Stimulated activated CD4-positive, alpha-beta T cell treated with anti-CD3 and anti-CD28 coated beads, Interleukin-15, amount 100 ng/mL, for 48 hours (primary cell): Measurements from ENCODE around the gene BCHE.

ENCODE experiments used
- DNase-seq, 2 donors: peaks; one replicate each; pipeline ENCODE4 v3.0.0-alpha.2; 2020; ENCODE audit warnings: low read depth in 2 of 2

Gene BCHE

DNA sequence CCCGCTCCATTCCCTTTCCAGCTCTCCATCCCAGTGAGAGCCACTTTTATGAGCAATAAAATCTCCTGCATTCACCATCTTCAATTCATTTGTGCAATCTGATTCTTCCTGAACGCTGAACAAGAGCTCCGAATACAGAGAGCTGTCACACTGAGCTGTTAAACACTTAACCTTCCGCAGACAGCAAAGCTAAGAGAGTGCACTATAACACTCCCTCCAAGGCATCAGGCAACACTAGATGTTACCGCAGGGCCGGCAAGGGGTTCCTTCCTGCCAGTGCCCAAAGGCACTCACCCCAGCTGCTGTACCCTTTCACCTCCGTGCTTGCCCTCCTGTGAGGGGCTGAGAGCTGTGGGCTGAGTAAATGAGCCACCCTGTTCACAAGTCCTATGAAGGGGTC is 85.6 kb downstream of the BCHE start:
- DNase-seq, result no peak

DNA sequence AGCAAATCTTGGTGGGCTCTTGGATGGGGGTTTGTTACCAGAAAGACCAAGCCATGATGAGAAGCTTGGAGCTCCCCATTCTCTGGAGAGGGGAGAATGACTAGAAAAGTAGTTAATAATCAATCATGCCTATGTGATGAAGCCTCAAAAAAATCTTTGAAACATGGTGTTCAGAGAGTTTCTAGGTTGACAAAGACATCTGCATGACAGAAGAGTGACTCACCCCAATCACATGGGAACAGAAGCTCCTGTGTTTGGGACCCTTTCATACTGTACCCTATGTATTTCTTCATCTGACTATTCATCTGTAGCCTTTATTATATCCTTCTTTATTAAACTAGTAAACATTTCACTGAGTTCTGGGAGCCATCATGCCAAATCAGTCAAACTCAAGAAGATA is 87.4 kb downstream of the BCHE start:
- DNase-seq, result no peak

DNA sequence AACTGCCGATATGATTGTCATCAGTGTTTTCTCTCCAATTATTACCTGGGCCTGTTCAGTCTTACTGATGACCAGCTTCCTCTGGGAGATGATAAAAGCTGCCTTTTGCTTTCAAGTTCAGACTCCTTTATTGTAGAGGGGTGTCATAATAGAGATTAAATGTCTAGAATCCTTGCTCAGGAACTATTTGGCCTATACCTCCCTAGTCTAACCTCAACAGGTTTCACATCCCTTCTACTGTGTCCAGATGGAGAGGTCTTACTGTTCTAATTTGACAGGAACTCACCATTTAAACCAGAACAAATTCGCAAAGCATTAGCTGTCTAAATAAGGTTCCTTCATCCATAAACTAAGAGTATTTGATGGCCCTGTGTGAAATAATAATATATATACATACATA is 88.0 kb downstream of the BCHE start:
- DNase-seq, result no peak

DNA sequence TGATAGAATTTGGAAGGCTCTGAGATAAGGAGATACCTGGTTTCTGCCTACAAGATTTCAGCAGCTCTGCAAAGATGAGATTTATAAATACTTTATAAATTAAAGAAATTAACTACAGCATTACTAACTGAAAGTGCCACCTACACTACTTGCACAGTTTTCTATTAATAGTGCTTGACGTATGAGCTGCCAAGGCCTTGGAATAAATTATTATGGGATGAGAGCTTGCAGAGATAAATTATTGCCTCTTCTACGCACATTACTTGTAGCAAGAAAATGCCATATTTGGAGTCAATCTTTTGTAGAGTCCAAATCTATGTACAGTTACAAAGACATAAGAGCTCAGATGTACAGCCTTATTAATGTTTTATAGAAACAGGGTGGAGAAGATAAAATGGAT is 89.1 kb downstream of the BCHE start:
- DNase-seq, result no peak

DNA sequence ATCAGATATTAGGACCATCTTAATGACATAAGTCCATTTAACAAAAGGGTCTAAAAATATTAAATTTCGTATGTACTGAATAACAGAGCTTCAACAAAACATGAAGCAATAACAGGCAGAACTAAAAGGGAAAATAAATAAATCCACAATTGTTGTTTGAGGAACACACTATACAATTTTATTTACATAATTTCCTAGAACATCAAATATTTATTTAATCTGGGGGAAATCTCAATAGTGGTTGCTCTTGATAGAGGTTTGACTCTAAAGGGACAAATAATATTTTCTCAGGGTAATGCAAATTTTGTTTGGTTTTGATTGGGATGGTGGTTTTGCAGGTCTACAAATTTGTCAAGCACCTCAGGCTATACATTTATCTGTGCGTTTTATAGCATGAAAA is 90.3 kb downstream of the BCHE start:
- no peak for DNase-seq

DNA sequence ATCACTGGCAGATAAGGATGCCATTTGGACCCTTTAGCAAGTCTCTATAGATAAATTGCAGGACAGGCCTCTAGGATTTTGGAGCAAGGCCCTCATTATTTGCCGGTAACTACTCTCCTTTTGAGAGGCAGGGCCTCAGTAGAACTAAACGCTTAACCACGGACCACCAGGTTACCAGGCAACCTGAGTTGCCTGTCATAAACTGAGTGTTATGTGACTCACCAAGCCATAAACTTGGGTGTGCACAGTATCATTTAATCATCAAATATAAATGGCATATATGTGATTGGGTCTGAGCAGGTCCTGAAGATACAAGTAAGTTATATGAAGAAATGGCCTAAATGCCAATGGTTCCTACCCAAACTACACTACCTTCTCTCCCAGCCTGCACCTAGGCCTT is 93.2 kb downstream of the BCHE start:
- no peak for DNase-seq

DNA sequence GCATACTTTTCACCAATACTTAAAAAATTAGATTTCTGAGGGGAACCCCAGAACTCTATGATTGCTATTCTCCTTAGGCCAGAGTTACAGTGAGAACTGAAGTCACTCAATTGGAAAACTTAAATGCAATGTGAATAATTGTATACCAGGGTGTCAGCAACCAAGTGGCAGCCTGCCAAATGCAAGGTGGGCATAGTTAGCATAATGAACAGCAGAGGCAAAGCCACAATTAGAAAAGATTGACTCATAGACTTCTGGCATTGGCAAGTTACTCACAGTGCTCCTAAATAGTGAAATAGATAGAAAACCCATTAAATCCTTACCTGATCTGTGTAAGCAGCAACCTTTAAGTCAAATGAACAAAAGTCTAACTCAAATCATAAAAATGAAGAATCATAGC is 94.9 kb downstream of the BCHE start:
- DNase-seq, result no peak

DNA sequence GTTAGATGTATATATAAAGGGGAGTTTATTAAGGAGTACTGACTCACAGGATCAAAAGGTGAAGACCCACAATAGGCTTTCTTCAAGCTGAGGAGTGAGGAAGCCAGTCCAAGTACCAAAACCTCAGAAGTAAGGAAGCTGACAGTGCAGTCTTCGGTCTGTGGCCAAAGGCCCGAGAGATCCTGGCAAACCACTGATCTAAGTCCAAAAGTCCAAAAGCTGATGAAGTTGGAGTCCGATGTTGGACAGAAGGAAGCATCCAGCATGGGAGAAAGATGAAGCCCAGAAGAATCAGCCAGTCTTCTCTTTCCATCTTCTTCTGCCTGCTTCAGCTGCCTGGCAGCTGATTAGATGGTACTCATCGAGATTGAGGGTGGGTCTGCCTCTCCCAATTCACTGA is 107.5 kb downstream of the BCHE start:
- DNase-seq, result no peak

DNA sequence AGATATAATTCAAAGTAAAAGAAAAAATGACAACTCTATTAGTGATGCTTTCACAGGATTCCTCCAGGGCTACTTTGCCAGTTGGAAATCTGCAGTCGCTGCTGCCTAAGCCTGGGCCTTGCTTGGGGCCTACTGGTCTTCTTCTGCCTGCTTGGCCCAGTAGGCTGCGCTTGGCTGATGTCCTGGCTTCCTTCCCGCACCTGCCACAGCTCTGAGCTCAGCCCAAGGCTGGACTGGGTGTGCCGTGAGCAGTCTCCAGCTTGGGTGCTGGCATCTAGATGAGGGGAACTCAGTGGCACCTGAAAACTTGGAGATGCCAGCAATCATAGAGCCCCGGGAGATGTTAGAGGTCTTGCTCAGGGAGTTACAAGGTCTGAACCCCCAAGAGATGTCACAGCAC is 108.3 kb downstream of the BCHE start:
- DNase-seq, result no peak

DNA sequence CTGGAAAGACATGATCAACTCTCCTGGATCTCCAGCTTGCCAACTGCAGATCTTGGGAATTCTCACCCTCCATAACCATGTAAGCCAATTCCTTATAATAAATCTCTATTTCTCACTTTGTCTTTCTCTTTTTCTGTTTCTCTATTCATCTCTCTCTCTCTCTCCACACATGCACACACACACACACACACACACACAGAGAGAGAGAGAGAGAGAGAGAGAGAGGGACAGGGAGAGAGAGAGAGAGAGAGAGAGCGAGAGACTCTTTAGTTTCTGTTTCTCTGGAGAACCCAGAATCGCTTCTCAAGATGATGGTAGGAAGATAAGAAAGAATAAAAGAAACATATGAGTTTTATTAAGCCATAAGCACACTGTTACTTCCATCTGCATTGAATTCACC is 111.9 kb downstream of the BCHE start:
- DNase-seq, result no peak
